Measurements from ENCODE around the gene INCENP. TPM values are rescaled to one million over a fixed set of nuclear protein-coding genes. Genes with fewer than 3 reads are reported as not detected.

The INCENP gene
- total and polyA plus RNA-seq, 2 experiments from 2014 or later: 35.6 to 131 TPM

- peaks cover 7% of the 10 kb centered on the region for H3K27me3 Mint-ChIP-seq (ENCODE audit: insufficient read depth, low read depth, poor library complexity)
- H3K4me3 Mint-ChIP-seq: no peak overlapping the region
- H3K36me3 ChIP-seq (ENCODE audit: insufficient read depth): no peaks in the 10 kb centered on the region
- H3K9me2 ChIP-seq (ENCODE audit: insufficient read depth): no peaks in the 10 kb centered on the region
- peak; percentile 53; the same call in 2 of the 3 replicates for ATAC-seq
- H3K79me2 ChIP-seq (replicated peaks; ENCODE audit: insufficient read depth): no peaks in the 10 kb centered on the region
- no peak for DNase-seq (ENCODE audit: low spot score)
- no peaks in the 10 kb centered on the region for H3K27me3 ChIP-seq (ENCODE audit: insufficient read depth)
- H3K36me3 Mint-ChIP-seq (ENCODE audit: low read depth): peaks cover 2% of the 10 kb centered on the region; the same call in 1 of the 3 replicates
- H3K4me1 ChIP-seq (ENCODE audit: insufficient read depth): peaks cover 4% of the 10 kb centered on the region
- no peak for TF ChIP-seq EZH2 (IDR thresholded peaks at IDR 0.05; ENCODE audit: low read depth, unreplicated experiment)
- no peak for TF ChIP-seq REST (IDR thresholded peaks at IDR 0.05; ENCODE audit: unreplicated experiment)
- no peak for TF ChIP-seq EZH2phosphoT487 (IDR thresholded peaks at IDR 0.05; ENCODE audit: unreplicated experiment)
- TF ChIP-seq ZNF114 (CRISPR knock-in tag; IDR thresholded peaks at IDR 0.05): no peak
- no peak overlapping the region for H3K4me3 ChIP-seq
- no peak overlapping the region for H3K27ac ChIP-seq (ENCODE audit: low read depth)
- H3K27ac Mint-ChIP-seq: no peak overlapping the region
- H2AFZ ChIP-seq: no peak overlapping the region
- H3K4me1 Mint-ChIP-seq: peaks cover 10% of the 10 kb centered on the region
- H3K9me3 Mint-ChIP-seq: peaks cover 6% of the 10 kb centered on the region; the same call in 2 of the 3 replicates
- no peaks in the 10 kb centered on the region for H4K20me1 ChIP-seq (replicated peaks; ENCODE audit: insufficient read depth)
- H3K4me2 ChIP-seq: peak overlapping the region; percentile 12; the same call in 1 of the 2 replicates
- no peaks in the 10 kb centered on the region for H3F3A ChIP-seq (replicated peaks; ENCODE audit: low read depth)
Measured at GRCh38 chr11:62103141-62103540, 20.7 kb upstream of the INCENP start.

- Histone ChIP-seq H3K9me2 (ENCODE audit: insufficient read depth) (no peaks in the 10 kb centered on the region), H3K36me3 (ENCODE audit: insufficient read depth) (no peaks in the 10 kb centered on the region), H3K4me1 (ENCODE audit: insufficient read depth) (peaks cover 4% of the 10 kb centered on the region), H4K20me1 (replicated peaks; ENCODE audit: insufficient read depth) (no peaks in the 10 kb centered on the region), H3K4me3 (no peak overlapping the region), H3K27me3 (ENCODE audit: insufficient read depth) (no peaks in the 10 kb centered on the region), H2AFZ (no peak overlapping the region), H3K79me2 (replicated peaks; ENCODE audit: insufficient read depth) (no peaks in the 10 kb centered on the region), H3F3A (replicated peaks; ENCODE audit: low read depth) (no peaks in the 10 kb centered on the region), H3K27ac (ENCODE audit: low read depth) (no peak overlapping the region), H3K4me2 (no peak overlapping the region)
- no peak for ATAC-seq
- Mint-ChIP-seq H3K27ac (no peak overlapping the region), H3K36me3 (ENCODE audit: low read depth) (peaks cover 2% of the 10 kb centered on the region; the same call in 1 of the 3 replicates), H3K4me3 (no peak overlapping the region), H3K4me1 (peaks cover 10% of the 10 kb centered on the region), H3K27me3 (ENCODE audit: insufficient read depth, low read depth, poor library complexity) (peaks cover 8% of the 10 kb centered on the region), H3K9me3 (peaks cover 6% of the 10 kb centered on the region; the same call in 2 of the 3 replicates)
- no peak for DNase-seq (ENCODE audit: low spot score)
- no peak for TF ChIP-seq ETS1 (IDR thresholded peaks at IDR 0.05)
- TF ChIP-seq EZH2 (IDR thresholded peaks at IDR 0.05; ENCODE audit: low read depth, unreplicated experiment): no peak
- TF ChIP-seq CTCF (conservative IDR thresholded peaks at IDR 0.05; ENCODE audit: low read depth in 2 of 2): no peak
- TF ChIP-seq ZNF114 (CRISPR knock-in tag; IDR thresholded peaks at IDR 0.05): no peak
- no peak for TF ChIP-seq ZNF331 (CRISPR knock-in tag; IDR thresholded peaks at IDR 0.05; ENCODE audit: low read depth)
- TF ChIP-seq REST (IDR thresholded peaks at IDR 0.05; ENCODE audit: unreplicated experiment): no peak
- no peak for TF ChIP-seq EZH2phosphoT487 (IDR thresholded peaks at IDR 0.05; ENCODE audit: unreplicated experiment)
- TF ChIP-seq STAT1 (IDR thresholded peaks at IDR 0.05; ENCODE audit: unreplicated experiment): no peak
- TF ChIP-seq CREB1 (CRISPR knock-in tag; IDR thresholded peaks at IDR 0.05; ENCODE audit: low read depth): no peak
Measured at GRCh38 chr11:62103986-62104385, 19.8 kb upstream of the INCENP start.

All from GM23338 (cell line).